Endodermal cell (in vitro differentiated cells): ENCODE measurements around the gene CHL1. TPM values are rescaled to one million over a fixed set of nuclear protein-coding genes. Genes with fewer than 3 reads are reported as not detected.

Source experiments
- DNase-seq: peaks from one replicate; pipeline ENCODE4 v3.0.0-alpha.2; 2017
- H3K27ac ChIP-seq: 2 replicates; pipeline ENCODE4 v1.5.1; 2013; ENCODE audit warnings: mild to moderate bottlenecking, low read depth, low read length, moderate library complexity
- H3K27me3 ChIP-seq: 2 replicates; pipeline ENCODE4 v1.6.1; 2013; ENCODE audit warnings: mild to moderate bottlenecking, low read length, moderate library complexity; ENCODE audit not compliant: insufficient read depth, control insufficient read depth, poor library complexity, severe bottlenecking
- H3K36me3 ChIP-seq: 2 replicates; pipeline ENCODE4 v1.7.0; 2013; ENCODE audit warnings: mild to moderate bottlenecking, low read length, moderate library complexity; ENCODE audit not compliant: control insufficient read depth, insufficient read depth
- H3K4me1 ChIP-seq: one replicate; pipeline ENCODE4 v1.7.0; 2013; ENCODE audit warnings: low read length; ENCODE audit not compliant: control insufficient read depth, insufficient read depth
- H3K4me3 ChIP-seq: 2 replicates; pipeline ENCODE4 v1.5.1; 2013; ENCODE audit warnings: mild to moderate bottlenecking, low read length, moderate library complexity
- H3K9ac ChIP-seq: 2 replicates; pipeline ENCODE4 v1.6.1; 2013; ENCODE audit warnings: mild to moderate bottlenecking, low read length, moderate library complexity; ENCODE audit not compliant: poor library complexity, severe bottlenecking; ENCODE audit errors: extremely low read depth
- H3K9me3 ChIP-seq: 2 replicates; pipeline ENCODE4 v1.6.1; 2013; ENCODE audit warnings: mild to moderate bottlenecking, low read length, moderate library complexity; ENCODE audit not compliant: control insufficient read depth
- H3K27ac Mint-ChIP-seq: 2 replicates; pipeline ENCODE4 v1.8.0; 2020; ENCODE audit warnings: mixed read lengths
- H3K27me3 Mint-ChIP-seq: 2 replicates; pipeline ENCODE4 v1.8.0; 2021; ENCODE audit warnings: mild to moderate bottlenecking, mixed read lengths; ENCODE audit not compliant: insufficient read depth
- H3K36me3 Mint-ChIP-seq: 2 replicates; pipeline ENCODE4 v1.8.0; 2020; ENCODE audit warnings: low read depth, mixed read lengths
- H3K4me1 Mint-ChIP-seq: 2 replicates; pipeline ENCODE4 v1.8.0; 2020; ENCODE audit warnings: mixed read lengths
- H3K4me3 Mint-ChIP-seq: 2 replicates; pipeline ENCODE4 v1.8.0; 2020; ENCODE audit warnings: mild to moderate bottlenecking, moderate library complexity, mixed read lengths
- H3K9me3 Mint-ChIP-seq: 2 replicates; pipeline ENCODE4 v1.8.0; 2020; ENCODE audit warnings: mild to moderate bottlenecking, mixed read lengths
- CTCF ChIP-seq: fragments of 200-600 bp; sonication (generic); conservative IDR thresholded peaks from 2 replicates; pipeline ENCODE4 v1.5.0; 2021; ENCODE audit warnings: antibody characterized with exemption, mild to moderate bottlenecking
- WGBS, 2 experiments: methylation state at CpG; one replicate each; pipeline versions ENCODE4 v1.1.5 to v1.1.7; 2013; ENCODE audit warnings: missing lambda C conversion rate in 2 of 2, mixed read lengths in 1 of 2; ENCODE audit not compliant: insufficient coverage in 1 of 2, insufficient read length in 1 of 2; 5-methylcytosine and 5-hydroxymethylcytosine counted together
- total RNA-seq, 2 donors: library from RNA; stranded (reverse); fragmentation: NEBNext Ultra II Directional in 1 of 2; extraction: Animal tissue kit (Norgen Biotek cat#: 25700) in 1 of 2; gene quantifications; 2 replicates in 1 of 2; 3 replicates in 1 of 2; pipeline ENCODE4 v1.2.1, GENCODE V29; 2021

Gene CHL1
- total RNA-seq, 2 donors from 2014 or later = 2.2 to 2.8 TPM

DNA sequence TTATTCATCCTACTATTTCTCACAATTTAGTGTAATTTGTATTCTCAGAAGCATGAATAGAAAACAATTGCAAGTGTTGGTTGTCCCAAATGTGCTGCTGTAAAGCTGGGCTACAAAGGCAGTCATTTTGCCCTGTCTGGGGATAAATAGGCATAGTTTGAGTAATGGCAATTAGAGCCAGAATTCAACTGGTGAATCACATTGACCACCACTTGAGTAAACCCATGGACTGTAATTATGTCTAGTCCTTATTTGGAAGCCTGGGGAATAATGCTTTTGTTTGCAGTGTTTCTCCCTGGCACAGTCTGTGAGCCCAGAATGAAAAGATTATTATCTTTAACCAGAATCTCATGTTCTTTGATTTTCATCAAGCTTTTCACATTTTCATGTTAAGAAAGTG is 30.5 kb upstream of the CHL1 start:
- no peak overlapping the region for H3K4me3 ChIP-seq
- H3K27ac ChIP-seq = no peak overlapping the region
- Mint-ChIP-seq H3K4me3 (no peak overlapping the region), H3K27ac (no peak overlapping the region), H3K9me3 (no peaks in the 10 kb centered on the region), H3K4me1 (no peaks in the 10 kb centered on the region), H3K27me3 (peaks cover 31% of the 10 kb centered on the region), H3K36me3 (no peaks in the 10 kb centered on the region)
- no peaks in the 10 kb centered on the region for H3K36me3 ChIP-seq
- no peaks in the 10 kb centered on the region for H3K4me1 ChIP-seq
- no peak for DNase-seq
- no peak overlapping the region for H3K9ac ChIP-seq
- H3K9me3 ChIP-seq = peaks cover 80% of the 10 kb centered on the region
- no peak for TF ChIP-seq CTCF
- H3K27me3 ChIP-seq = no peaks in the 10 kb centered on the region

DNA sequence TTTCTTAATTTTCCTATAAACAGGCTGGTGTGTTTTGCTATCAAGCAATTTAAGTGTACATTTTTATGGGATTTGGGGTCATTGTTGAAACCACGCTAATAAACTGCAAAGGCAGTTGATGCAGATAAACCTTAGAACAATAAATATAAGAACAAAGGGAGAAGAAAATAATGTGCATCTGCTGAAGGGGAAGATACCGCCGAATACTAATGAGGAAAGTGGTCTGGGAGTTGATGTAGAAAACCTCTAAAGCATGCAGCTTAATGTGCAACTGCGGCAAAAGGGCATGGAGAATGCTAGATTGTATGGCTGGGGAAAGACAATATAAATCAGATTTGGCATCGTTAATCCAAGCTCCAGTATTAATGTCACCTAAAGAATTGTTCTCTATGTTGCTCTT is 29.8 kb upstream of the CHL1 start:
- no peak overlapping the region for H3K9ac ChIP-seq
- peaks cover 73% of the 10 kb centered on the region for H3K9me3 ChIP-seq
- no peak overlapping the region for H3K27ac ChIP-seq
- no peak overlapping the region for H3K4me3 Mint-ChIP-seq
- no peak overlapping the region for H3K4me3 ChIP-seq
- H3K4me1 Mint-ChIP-seq = no peaks in the 10 kb centered on the region
- H3K4me1 ChIP-seq = no peaks in the 10 kb centered on the region
- no peak for DNase-seq
- 76 to 83% methylated on average over 5 of the region's 5 CpGs for WGBS, 2 experiments
- H3K27ac Mint-ChIP-seq = no peak overlapping the region
- no peaks in the 10 kb centered on the region for H3K27me3 ChIP-seq
- no peak for TF ChIP-seq CTCF
- H3K9me3 Mint-ChIP-seq = no peaks in the 10 kb centered on the region
- no peaks in the 10 kb centered on the region for H3K36me3 ChIP-seq
- H3K36me3 Mint-ChIP-seq = no peaks in the 10 kb centered on the region
- peaks cover 31% of the 10 kb centered on the region for H3K27me3 Mint-ChIP-seq

GRCh38 chr3:173886-174285 is 22.7 kb upstream of the CHL1 start:
- H3K9me3 Mint-ChIP-seq = no peaks in the 10 kb centered on the region
- peaks cover 9% of the 10 kb centered on the region for H3K27me3 Mint-ChIP-seq

More at GRCh38 chr3:173886-174285, 22.7 kb upstream of the CHL1 start:
- Histone ChIP-seq H3K27ac (no peak overlapping the region), H3K27me3 (no peaks in the 10 kb centered on the region), H3K9me3 (peaks cover 62% of the 10 kb centered on the region), H3K9ac (no peak overlapping the region), H3K36me3 (no peaks in the 10 kb centered on the region), H3K4me1 (no peaks in the 10 kb centered on the region), H3K4me3 (no peak overlapping the region)
- DNase-seq = no peak
- no peaks in the 10 kb centered on the region for H3K4me1 Mint-ChIP-seq
- H3K27ac Mint-ChIP-seq = no peak overlapping the region
- WGBS, 2 experiments = 25% methylated on average over 1 of the region's 1 CpG; no CpG with 5 or more reads in 1 of the 2 experiments
- TF ChIP-seq CTCF = no peak
- H3K4me3 Mint-ChIP-seq = no peak overlapping the region
- no peaks in the 10 kb centered on the region for H3K36me3 Mint-ChIP-seq
